ENCODE measurements around the gene ADAMTSL3. TPM values are rescaled to one million over a fixed set of nuclear protein-coding genes. Genes with fewer than 3 reads are reported as not detected.
A peak's percentile ranks its signal among the peaks of the same experiment; 100 is the strongest.
"Not testable (repeated sequence)": the region's sequence is repeated elsewhere in the genome, so short reads cannot be mapped to it uniquely, and the experiment has no call there.

Gene ADAMTSL3
- total and polyA plus RNA-seq, 11 donors: 1.3 to 13.2 (median 7.3) TPM

- H3K27ac ChIP-seq: peak overlapping the region in 1 of 12 donors; percentile 18
- no peak for TF ChIP-seq POLR2A (IDR thresholded peaks at IDR 0.05)
- TF ChIP-seq, protein P1, sequence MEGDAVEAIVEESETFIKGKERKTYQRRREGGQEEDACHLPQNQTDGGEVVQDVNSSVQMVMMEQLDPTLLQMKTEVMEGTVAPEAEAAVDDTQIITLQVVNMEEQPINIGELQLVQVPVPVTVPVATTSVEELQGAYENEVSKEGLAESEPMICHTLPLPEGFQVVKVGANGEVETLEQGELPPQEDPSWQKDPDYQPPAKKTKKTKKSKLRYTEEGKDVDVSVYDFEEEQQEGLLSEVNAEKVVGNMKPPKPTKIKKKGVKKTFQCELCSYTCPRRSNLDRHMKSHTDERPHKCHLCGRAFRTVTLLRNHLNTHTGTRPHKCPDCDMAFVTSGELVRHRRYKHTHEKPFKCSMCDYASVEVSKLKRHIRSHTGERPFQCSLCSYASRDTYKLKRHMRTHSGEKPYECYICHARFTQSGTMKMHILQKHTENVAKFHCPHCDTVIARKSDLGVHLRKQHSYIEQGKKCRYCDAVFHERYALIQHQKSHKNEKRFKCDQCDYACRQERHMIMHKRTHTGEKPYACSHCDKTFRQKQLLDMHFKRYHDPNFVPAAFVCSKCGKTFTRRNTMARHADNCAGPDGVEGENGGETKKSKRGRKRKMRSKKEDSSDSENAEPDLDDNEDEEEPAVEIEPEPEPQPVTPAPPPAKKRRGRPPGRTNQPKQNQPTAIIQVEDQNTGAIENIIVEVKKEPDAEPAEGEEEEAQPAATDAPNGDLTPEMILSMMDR (IDR thresholded peaks at IDR 0.05): no peak
- intact Hi-C loops (cut with DNase I): no loop called here
- H3K27me3 ChIP-seq: no peaks in the 10 kb centered on the region
- peaks cover 0 to 8% (median 0%) of the 10 kb centered on the region in 12 donors for H3K9me3 ChIP-seq
- no peak for DNase-seq
- H3K4me3 ChIP-seq: no peak overlapping the region
- no peaks in the 10 kb centered on the region for H3K4me1 ChIP-seq
- peaks cover 0 to 35% (median 3%) of the 10 kb centered on the region in 9 donors for H3K36me3 ChIP-seq
- WGBS, 4 donors: 89 to 95% (median 91%) methylated on average over 4 of the region's 4 CpGs
- ATAC-seq: no peak
Observed at GRCh38 chr15:83956887-83957286, 303.0 kb downstream of the ADAMTSL3 start.

- WGBS, 4 donors: 91 to 97% (median 94%) methylated on average over 2 of the region's 2 CpGs
- H3K27me3 ChIP-seq: no peaks in the 10 kb centered on the region
- H3K36me3 ChIP-seq: peaks cover 0 to 17% (median 0%) of the 10 kb centered on the region in 9 donors
- DNase-seq: no peak
- ATAC-seq: no peak
- H3K27ac ChIP-seq: no peak overlapping the region
- H3K4me3 ChIP-seq: no peak overlapping the region
- peaks cover 0 to 6% (median 2%) of the 10 kb centered on the region in 12 donors for H3K9me3 ChIP-seq
- intact Hi-C loops (cut with DNase I): no loop called here
- no peak for TF ChIP-seq POLR2A (IDR thresholded peaks at IDR 0.05)
- H3K4me1 ChIP-seq: no peaks in the 10 kb centered on the region
Observed at GRCh38 chr15:83959477-83959876, 305.6 kb downstream of the ADAMTSL3 start.

- peaks cover 0 to 9% (median 0%) of the 10 kb centered on the region in 9 donors for H3K36me3 ChIP-seq
- no peak overlapping the region for H3K27ac ChIP-seq
- no peaks in the 10 kb centered on the region for H3K27me3 ChIP-seq
- TF ChIP-seq, protein P1 (IDR thresholded peaks at IDR 0.05): no peak
- no peak for TF ChIP-seq POLR2A (IDR thresholded peaks at IDR 0.05)
- peaks cover 0 to 15% (median 6%) of the 10 kb centered on the region in 12 donors for H3K9me3 ChIP-seq
- ATAC-seq: no peak
- H3K4me3 ChIP-seq: no peak overlapping the region
- DNase-seq: no peak
- no peaks in the 10 kb centered on the region for H3K4me1 ChIP-seq
- intact Hi-C loops (cut with DNase I): loop anchor here in 1 of 10 donors (10.0 kb wide), 1 partner anchor 46 kb away; no protein-coding TSS in a partner anchor
- 86 to 91% (median 87%) methylated on average over 6 of the region's 6 CpGs for WGBS, 4 donors
Observed at GRCh38 chr15:83960192-83960829, 306.4 kb downstream of the ADAMTSL3 start.

GRCh38 chr15:83961311-83961710, 307.4 kb downstream of the ADAMTSL3 start:
- Histone ChIP-seq H3K4me1 (no peaks in the 10 kb centered on the region), H3K27ac (no peak overlapping the region), H3K9me3 (peaks cover 0 to 25% (median 6%) of the 10 kb centered on the region in 12 donors), H3K4me3 (no peak overlapping the region), H3K36me3 (peaks cover 0 to 5% (median 0%) of the 10 kb centered on the region in 9 donors), H3K27me3 (no peaks in the 10 kb centered on the region)
- TF ChIP-seq POLR2A (IDR thresholded peaks at IDR 0.05): no peak
- TF ChIP-seq, protein P1 (IDR thresholded peaks at IDR 0.05): no peak
- DNase-seq (no peak), ATAC-seq (no peak)
- intact Hi-C loops (cut with DNase I): loop anchor here in 1 of 10 donors (10.0 kb wide), 1 partner anchor 47 kb away; no protein-coding TSS in a partner anchor
- 91 to 95% (median 93%) methylated on average over 3 of the region's 3 CpGs for WGBS, 4 donors

DNA sequence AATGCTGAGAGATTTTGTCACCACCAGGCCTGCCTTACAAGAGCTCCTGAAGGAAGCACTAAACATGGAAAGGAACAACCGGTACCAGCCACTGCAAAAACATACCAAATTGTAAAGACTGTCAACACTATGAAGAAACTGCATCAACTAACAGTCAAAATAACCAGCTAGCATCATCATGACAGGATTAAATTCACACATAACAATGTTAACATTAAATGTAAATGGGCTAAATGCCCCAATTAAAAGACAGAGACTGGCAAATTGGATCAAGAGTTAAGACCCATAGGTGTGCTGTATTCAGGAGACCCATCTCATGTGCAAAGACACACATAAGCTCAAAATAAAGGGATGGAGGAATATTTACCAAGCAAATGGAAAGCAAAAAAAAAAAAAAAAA, 311.0 kb downstream of the ADAMTSL3 start:
- peaks cover 0 to 51% (median 15%) of the 10 kb centered on the region in 12 donors for H3K9me3 ChIP-seq
- H3K4me1 ChIP-seq, H3K36me3 ChIP-seq, ATAC-seq, H3K4me3 ChIP-seq, DNase-seq, H3K27ac ChIP-seq, H3K27me3 ChIP-seq: not testable (repeated sequence)
- 87 to 100% (median 94%) methylated on average over 1 of the region's 1 CpG for WGBS, 4 donors
- intact Hi-C loops (cut with DNase I): loop anchor here in 1 of 10 donors (10.0 kb wide), 1 partner anchor 50 kb away; no protein-coding TSS in a partner anchor

Data from heart left ventricle (tissue), 16 donors.